Neural progenitor cell (in vitro differentiated cells): ENCODE results near the gene NRF1. TPM values are rescaled to one million over a fixed set of nuclear protein-coding genes. Genes with fewer than 3 reads are reported as not detected.

Experiments used
- DNase-seq: peaks from one replicate; pipeline ENCODE4 v3.0.0-alpha.2; 2016; ENCODE audit warnings: low spot score
- H2AFZ ChIP-seq: fragments of 200-600 bp; sonication (generic); replicated peaks from 2 replicates; pipeline ENCODE4 v1.6.1; 2016; ENCODE audit warnings: antibody characterized with exemption
- H3F3A ChIP-seq: fragments of 200-600 bp; sonication (generic); 2 replicates; pipeline ENCODE4 v1.6.1; 2016; ENCODE audit warnings: antibody characterized with exemption, low read depth
- H3K27ac ChIP-seq: fragments of 200-600 bp; sonication (generic); 2 replicates; pipeline ENCODE4 v1.5.1; 2016; ENCODE audit warnings: mild to moderate bottlenecking
- H3K27me3 ChIP-seq: fragments of 200-600 bp; sonication (generic); 2 replicates; pipeline ENCODE4 v1.6.1; 2016; ENCODE audit warnings: mild to moderate bottlenecking, moderate library complexity
- H3K36me3 ChIP-seq: fragments of 200-600 bp; sonication (generic); 2 replicates; pipeline ENCODE4 v1.5.1; 2016
- H3K4me1 ChIP-seq: fragments of 200-600 bp; sonication (generic); 2 replicates; pipeline ENCODE4 v1.6.1; 2016; ENCODE audit warnings: mixed run types
- H3K4me2 ChIP-seq: fragments of 200-600 bp; sonication (generic); 2 replicates; pipeline ENCODE4 v1.6.1; 2016
- H3K4me3 ChIP-seq: fragments of 200-600 bp; sonication (generic); 2 replicates; pipeline ENCODE4 v1.5.1; 2016
- H3K79me2 ChIP-seq: fragments of 200-600 bp; sonication (generic); 2 replicates; pipeline ENCODE4 v1.6.1; 2016; ENCODE audit warnings: low read depth
- H3K9ac ChIP-seq: fragments of 200-600 bp; sonication (generic); 2 replicates; pipeline ENCODE4 v1.6.1; 2016
- H3K9me3 ChIP-seq: fragments of 200-600 bp; sonication (generic); 2 replicates; pipeline ENCODE4 v1.5.1; 2016; ENCODE audit warnings: low read depth
- H4K20me1 ChIP-seq: fragments of 200-600 bp; sonication (generic); 2 replicates; pipeline ENCODE4 v1.6.1; 2016; ENCODE audit warnings: low read depth
- H3K27ac Mint-ChIP-seq: 3 replicates; pipeline ENCODE4 v1.8.0; 2021; ENCODE audit warnings: mixed read lengths
- H3K27me3 Mint-ChIP-seq: 2 replicates; pipeline ENCODE4 v1.8.0; 2022; ENCODE audit warnings: low read depth, mild to moderate bottlenecking, inconsistent platforms, moderate library complexity, mixed read lengths; ENCODE audit not compliant: insufficient read depth
- H3K36me3 Mint-ChIP-seq: 3 replicates; pipeline ENCODE4 v1.8.0; 2021; ENCODE audit warnings: mixed read lengths
- H3K4me1 Mint-ChIP-seq: 3 replicates; pipeline ENCODE4 v1.8.0; 2021; ENCODE audit warnings: mixed read lengths
- H3K4me3 Mint-ChIP-seq: 3 replicates; pipeline ENCODE4 v1.8.0; 2021; ENCODE audit warnings: mild to moderate bottlenecking, moderate library complexity, mixed read lengths
- H3K9me3 Mint-ChIP-seq: 3 replicates; pipeline ENCODE4 v1.8.0; 2020; ENCODE audit warnings: mixed read lengths
- EZH2 ChIP-seq: fragments of 200-600 bp; sonication (generic); IDR thresholded peaks from 2 replicates; pipeline ENCODE4 v1.6.1; 2017; ENCODE audit warnings: antibody characterized with exemption, mild to moderate bottlenecking, moderate library complexity
- EZH2phosphoT487 ChIP-seq: fragments of 200-600 bp; sonication (generic); IDR thresholded peaks from 2 replicates; pipeline ENCODE4 v1.6.1; 2017; ENCODE audit warnings: antibody characterized with exemption
- total RNA-seq: library from RNA; depleted of rRNA; stranded (reverse); fragments of >200 nt; gene quantifications from 2 replicates; pipeline ENCODE4 v1.2.3, GENCODE V29; 2015; ENCODE audit warnings: low replicate concordance
- TF ChIP-seq, protein P1 (sequence below): fragments of 200-600 bp; sonication (generic); IDR thresholded peaks from 2 replicates; pipeline ENCODE4 v1.5.1; 2017; ENCODE audit warnings: antibody characterized with exemption, mild to moderate bottlenecking

The NRF1 gene
- total RNA-seq, 1 donor from 2014 or later: 22.9 TPM

DNA sequence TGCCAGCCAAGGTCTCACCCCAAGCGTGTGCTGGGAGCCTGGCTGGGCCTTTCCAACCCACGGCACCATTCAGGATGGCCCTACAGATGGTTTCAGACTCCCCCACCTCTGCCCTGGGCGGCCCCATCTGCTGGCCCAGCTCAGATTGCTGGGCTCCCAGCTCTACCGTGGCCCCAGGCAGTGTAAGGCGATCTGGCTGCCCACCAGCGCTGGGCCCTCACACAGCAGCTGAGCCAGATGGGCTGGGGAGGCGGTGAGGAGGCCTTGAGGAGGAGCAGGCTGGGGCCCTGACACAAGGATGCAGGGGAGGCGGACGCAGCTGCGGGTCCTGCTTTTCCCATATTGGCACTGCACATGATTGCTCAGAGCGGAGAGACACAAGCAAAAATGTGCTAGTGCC is 162.8 kb downstream of the NRF1 start:
- H2AFZ ChIP-seq: no peak overlapping the region
- no peaks in the 10 kb centered on the region for H3K79me2 ChIP-seq
- DNase-seq: peak; percentile 50
- H3K27me3 Mint-ChIP-seq: peaks cover 41% of the 10 kb centered on the region
- no peak overlapping the region for H3K4me2 ChIP-seq
- no peaks in the 10 kb centered on the region for H3K36me3 ChIP-seq
- no peak overlapping the region for H3K4me3 Mint-ChIP-seq
- peaks cover 32% of the 10 kb centered on the region for H4K20me1 ChIP-seq
- TF ChIP-seq, protein P1, sequence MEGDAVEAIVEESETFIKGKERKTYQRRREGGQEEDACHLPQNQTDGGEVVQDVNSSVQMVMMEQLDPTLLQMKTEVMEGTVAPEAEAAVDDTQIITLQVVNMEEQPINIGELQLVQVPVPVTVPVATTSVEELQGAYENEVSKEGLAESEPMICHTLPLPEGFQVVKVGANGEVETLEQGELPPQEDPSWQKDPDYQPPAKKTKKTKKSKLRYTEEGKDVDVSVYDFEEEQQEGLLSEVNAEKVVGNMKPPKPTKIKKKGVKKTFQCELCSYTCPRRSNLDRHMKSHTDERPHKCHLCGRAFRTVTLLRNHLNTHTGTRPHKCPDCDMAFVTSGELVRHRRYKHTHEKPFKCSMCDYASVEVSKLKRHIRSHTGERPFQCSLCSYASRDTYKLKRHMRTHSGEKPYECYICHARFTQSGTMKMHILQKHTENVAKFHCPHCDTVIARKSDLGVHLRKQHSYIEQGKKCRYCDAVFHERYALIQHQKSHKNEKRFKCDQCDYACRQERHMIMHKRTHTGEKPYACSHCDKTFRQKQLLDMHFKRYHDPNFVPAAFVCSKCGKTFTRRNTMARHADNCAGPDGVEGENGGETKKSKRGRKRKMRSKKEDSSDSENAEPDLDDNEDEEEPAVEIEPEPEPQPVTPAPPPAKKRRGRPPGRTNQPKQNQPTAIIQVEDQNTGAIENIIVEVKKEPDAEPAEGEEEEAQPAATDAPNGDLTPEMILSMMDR: no peak
- no peak for TF ChIP-seq EZH2phosphoT487
- TF ChIP-seq EZH2: no peak
- no peak overlapping the region for H3K9ac ChIP-seq
- H3K9me3 Mint-ChIP-seq: no peaks in the 10 kb centered on the region
- peaks cover 73% of the 10 kb centered on the region for H3K27me3 ChIP-seq
- H3K4me3 ChIP-seq: no peak overlapping the region
- H3K36me3 Mint-ChIP-seq: no peaks in the 10 kb centered on the region
- peaks cover 26% of the 10 kb centered on the region for H3K4me1 ChIP-seq
- no peaks in the 10 kb centered on the region for H3K4me1 Mint-ChIP-seq
- H3K9me3 ChIP-seq: no peaks in the 10 kb centered on the region
- no peak overlapping the region for H3K27ac Mint-ChIP-seq
- H3K27ac ChIP-seq: no peak overlapping the region
- H3F3A ChIP-seq: peaks cover 7% of the 10 kb centered on the region

DNA sequence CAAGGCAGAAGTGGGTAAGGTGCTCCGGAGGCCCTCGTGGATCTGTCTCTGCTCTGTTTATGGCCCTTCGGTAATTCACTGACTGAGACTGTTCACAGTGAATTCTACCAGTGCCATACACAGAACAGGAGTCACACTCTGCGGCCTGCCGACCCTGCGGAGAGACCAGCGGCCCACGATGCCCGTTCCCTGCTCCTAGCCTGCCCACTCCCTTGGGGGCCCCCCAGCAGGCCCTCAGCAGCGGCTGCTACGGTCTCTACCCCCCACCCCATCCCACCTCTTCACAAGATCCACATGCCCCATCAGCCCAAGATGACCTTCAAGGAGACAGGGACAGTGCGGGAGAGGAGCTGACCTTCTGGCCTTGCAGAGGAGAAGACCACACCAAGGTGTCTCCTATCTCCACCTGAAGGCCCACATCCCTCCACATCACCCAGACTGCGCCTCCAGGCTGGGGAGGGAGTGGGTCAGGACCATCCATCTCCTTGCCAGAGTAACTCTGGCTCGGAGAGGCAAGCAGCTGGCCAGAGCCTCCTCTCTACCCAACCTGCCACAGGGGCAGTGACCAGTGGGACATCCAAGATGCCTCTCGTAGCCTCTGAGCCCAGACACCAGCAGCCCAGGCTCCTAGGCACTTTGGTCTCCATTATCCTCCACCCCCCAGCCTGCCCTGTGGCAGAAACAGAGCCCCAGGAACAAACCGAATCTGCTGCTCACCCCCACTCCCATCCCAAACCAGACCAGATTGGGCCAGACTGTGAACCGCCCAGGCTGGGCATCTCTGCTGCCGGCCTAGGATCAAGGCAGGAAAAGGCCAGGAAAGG is 163.6 kb downstream of the NRF1 start:
- Mint-ChIP-seq H3K4me3 (no peak overlapping the region), H3K4me1 (no peaks in the 10 kb centered on the region), H3K36me3 (no peaks in the 10 kb centered on the region), H3K27me3 (peaks cover 41% of the 10 kb centered on the region), H3K27ac (no peak overlapping the region), H3K9me3 (no peaks in the 10 kb centered on the region)
- Histone ChIP-seq H3K4me2 (no peak overlapping the region), H3K4me1 (peaks cover 28% of the 10 kb centered on the region), H3F3A (peaks cover 9% of the 10 kb centered on the region), H3K36me3 (no peaks in the 10 kb centered on the region), H3K9ac (no peak overlapping the region), H3K9me3 (no peaks in the 10 kb centered on the region), H3K27ac (no peak overlapping the region), H4K20me1 (peaks cover 36% of the 10 kb centered on the region), H3K4me3 (no peak overlapping the region), H2AFZ (no peak overlapping the region), H3K27me3 (peaks cover 80% of the 10 kb centered on the region), H3K79me2 (no peaks in the 10 kb centered on the region)
- no peak for DNase-seq
- TF ChIP-seq, protein P1: no peak
- TF ChIP-seq EZH2phosphoT487 (no peak), EZH2 (no peak)

DNA sequence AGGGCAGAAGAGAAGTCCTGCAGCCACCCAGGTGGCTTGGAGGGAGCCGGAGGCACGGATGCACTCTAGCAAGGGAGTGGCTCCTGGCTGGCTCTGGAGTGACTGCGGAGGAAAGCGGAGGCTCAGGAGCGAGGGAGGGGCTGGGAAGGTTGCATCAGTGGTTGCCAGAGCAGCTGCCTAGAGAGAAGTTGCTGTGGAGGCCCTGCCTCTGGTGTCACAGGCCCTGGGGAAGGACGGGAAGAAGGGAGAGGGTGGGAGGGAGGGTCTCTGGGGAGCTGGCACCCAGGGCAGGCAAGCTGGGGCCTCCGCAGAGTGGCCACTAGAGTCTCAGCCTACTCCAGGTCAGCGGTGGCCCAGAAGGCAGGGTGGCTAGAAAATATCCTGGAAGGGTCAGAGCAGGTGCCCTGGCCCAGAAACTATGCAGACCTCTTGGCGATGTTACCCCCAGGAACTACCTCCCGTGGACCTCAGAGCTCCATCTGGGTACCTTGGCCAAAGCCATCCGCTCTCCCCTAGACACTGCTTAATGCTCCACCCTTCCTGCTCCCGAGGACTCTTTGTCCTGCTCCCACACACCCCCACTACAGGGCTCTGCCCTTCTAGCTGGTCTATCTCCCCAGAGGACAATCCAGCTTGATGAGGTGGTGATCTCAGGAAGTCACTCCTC is 164.3 kb downstream of the NRF1 start:
- H3K4me3 Mint-ChIP-seq: peak overlapping the region; percentile 35
- Histone ChIP-seq H3K79me2 (no peaks in the 10 kb centered on the region), H3K9me3 (no peaks in the 10 kb centered on the region), H2AFZ (no peak overlapping the region), H3K36me3 (no peaks in the 10 kb centered on the region), H3F3A (peaks cover 17% of the 10 kb centered on the region), H3K4me3 (no peak overlapping the region), H3K4me1 (peaks cover 34% of the 10 kb centered on the region), H3K9ac (no peak overlapping the region), H3K27me3 (peaks cover 87% of the 10 kb centered on the region), H4K20me1 (peaks cover 44% of the 10 kb centered on the region), H3K4me2 (no peak overlapping the region), H3K27ac (no peak overlapping the region)
- no peaks in the 10 kb centered on the region for H3K36me3 Mint-ChIP-seq
- TF ChIP-seq, protein P1: no peak
- TF ChIP-seq EZH2: no peak
- TF ChIP-seq EZH2phosphoT487: no peak
- H3K27me3 Mint-ChIP-seq: peaks cover 45% of the 10 kb centered on the region
- no peak overlapping the region for H3K27ac Mint-ChIP-seq
- peak; percentile 40 for DNase-seq
- no peaks in the 10 kb centered on the region for H3K4me1 Mint-ChIP-seq
- no peaks in the 10 kb centered on the region for H3K9me3 Mint-ChIP-seq
